GM21825 (cell line): ENCODE data around the gene GRAMD2A.

Experiments
- ATAC-seq: cut with Tn5 transposase; IDR thresholded peaks from one replicate; pipeline ENCODE4 v1.9.1; 2021; ENCODE audit warnings: mild to moderate bottlenecking, moderate library complexity; ENCODE audit not compliant: unreplicated experiment

GRAMD2A gene

DNA sequence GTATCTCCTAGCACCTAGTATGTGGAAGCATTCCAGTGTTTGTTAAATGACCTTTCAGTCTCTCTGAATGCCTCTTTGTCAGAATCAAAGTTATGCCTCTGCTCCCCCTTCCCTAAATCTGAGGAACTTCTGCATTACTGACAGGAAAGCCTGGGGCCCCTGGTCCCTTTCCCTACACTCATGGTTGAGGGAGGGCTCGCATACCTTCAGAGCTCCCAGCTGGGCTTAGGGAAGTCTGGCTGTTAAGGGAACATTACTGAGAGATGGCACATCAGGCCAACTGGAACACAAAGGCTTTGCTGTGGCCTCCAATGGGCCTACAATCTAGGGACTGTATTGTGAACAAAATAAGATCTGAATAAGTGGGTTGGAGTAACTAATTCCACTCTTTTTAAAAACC, 23.1 kb upstream of the GRAMD2A start:
- no peak for ATAC-seq

DNA sequence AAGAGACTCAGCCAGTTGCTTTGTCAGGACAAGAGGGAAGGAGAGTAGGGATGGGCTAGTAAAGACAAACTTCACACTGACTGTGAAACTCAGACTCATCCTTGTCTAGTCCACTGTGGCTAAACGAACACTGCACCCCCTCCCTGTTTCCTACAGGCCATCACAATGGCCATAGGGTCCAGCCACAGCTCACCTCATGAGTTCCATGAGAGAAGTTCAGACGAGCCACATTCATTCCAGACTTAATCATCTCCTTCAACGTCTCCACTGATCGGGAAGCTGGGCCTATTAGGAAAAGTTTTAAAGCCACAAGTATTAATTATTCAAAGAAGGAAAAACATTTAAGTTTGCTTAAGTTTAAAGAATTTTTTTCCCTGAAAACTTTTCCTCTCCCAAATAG, 19.6 kb upstream of the GRAMD2A start:
- no peak for ATAC-seq

DNA sequence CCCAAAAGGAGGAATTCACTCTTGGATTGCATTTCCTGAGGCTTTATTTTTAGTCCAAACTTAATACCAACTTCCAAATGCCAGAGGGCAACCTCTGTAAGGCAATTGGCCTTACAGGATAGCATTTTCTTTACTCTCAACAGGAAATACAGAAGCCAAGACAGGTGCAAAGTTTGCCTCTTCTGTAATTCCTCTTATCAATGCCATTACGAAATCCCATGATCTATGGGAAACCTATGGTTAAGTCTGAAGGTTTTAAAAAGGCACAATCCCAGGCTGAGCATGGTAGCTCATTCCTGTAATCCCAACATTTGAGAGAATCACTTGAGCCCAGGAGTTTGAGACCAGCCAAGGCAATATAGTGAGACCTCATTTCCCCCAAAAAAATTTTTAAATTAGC, 18.5 kb upstream of the GRAMD2A start:
- ATAC-seq: no peak

DNA sequence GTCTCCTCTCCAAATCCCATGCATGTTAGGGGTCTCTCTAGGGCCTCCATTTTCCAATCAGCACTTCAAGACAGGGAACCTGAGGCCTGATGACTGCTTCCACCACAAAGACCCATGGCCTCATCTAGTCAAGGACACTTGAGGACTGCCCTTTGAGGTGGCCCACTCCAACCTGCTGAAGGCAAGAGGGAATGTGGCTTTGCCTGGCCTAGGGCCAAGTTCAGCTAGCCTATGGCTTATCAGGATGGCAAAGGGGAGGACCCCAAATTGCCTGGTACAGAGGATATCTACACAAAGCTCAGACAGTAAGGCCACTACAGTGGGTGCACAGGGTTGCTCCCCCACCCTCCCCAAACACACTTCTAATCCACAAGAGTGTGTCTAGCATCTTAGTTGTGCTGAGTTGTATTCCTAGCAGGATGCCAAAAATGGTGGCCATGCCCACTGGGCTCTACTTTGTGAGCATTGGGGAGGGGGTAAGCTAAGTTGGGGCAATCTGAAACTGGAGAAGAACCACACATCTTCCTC, 10.0 kb upstream of the GRAMD2A start:
- ATAC-seq: no peak

DNA sequence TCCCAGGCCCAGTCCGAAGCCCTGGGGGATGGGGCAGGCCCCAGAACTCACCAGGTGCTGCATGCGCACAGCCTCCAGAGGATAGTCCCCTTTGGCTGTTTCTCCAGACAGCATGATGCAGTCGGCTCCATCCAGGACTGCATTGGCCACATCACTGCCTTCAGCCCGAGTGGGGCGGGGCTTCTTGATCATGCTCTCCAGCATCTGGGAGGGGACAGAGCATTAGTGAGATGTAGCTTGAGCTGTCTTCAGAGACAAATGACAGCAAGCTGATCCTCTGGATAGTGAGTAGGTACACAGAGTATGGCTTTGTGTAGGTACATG, 9.1 kb upstream of the GRAMD2A start:
- ATAC-seq: no peak

DNA sequence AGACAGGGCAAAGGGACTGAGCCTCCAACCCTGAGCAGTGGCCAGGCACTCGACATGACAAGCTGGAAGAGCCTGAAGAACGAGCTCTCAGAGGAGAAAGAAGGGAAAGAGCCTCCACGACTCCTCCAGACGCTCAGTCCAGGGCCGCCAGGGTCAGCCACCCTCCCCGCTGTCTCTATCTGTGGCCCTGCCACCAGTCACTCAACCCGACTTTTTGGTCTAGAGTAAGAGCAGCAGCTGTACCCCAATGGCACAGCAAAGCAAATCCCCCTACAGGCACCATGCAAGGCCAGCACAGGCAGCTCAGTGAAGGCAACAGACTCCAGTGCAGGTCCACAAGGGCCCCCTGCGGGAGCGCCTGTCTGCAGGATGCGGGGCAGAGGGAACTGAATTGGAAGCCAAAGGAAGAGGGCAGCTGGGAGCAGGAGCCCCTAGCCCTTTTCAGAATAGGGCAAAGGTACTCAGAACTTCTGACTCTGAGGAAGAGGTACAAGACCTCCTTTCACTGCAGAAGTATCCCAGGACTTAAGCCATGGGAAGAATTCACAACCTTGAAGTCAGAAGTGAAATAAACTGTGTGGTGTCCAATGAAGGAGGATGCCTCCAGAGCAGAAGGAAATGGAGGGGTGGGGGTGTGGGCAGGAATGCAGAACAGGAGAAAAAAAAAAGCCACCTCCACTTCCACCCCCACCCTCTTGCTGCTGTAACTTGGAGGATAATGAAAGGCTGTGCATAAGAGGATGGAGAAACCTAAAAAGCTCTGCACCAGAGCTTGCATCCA, 8.5 kb upstream of the GRAMD2A start:
- no peak for ATAC-seq

DNA sequence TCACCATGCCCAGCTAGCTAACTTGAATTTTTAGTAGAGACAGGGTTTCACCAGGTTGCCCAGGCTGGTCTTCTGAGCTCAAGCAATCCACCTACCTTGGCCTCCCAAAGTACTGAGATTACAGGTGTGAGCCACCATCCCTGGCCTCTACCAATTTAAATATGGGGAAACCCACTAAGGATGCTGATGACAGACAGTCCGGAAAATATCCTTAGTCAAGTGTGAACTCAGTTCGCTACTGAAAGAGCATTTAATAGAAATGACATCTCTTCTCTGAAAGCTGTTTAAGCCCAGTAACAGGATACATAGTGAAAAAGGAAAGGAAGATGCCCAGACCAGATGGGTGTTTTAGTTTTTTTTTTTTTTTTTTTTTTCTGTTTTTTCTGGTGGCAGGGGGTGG, 7.7 kb upstream of the GRAMD2A start:
- ATAC-seq: no peak

DNA sequence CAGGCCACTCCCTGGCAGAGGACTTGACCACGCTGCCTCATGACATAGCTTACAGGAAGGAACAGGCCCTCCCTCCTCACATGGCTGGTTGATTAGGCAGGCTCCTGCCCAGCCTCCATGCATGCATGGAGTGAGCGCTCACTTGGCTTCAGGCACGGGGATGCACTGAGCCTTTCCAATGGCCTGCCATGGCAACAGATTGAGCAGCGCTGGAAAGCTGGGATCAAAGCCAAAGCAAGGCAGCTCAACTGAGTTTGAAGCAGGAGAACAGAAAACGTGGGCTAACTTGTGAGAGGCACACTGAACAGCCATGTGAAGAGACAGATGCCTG, 5.9 kb upstream of the GRAMD2A start:
- no peak for ATAC-seq

DNA sequence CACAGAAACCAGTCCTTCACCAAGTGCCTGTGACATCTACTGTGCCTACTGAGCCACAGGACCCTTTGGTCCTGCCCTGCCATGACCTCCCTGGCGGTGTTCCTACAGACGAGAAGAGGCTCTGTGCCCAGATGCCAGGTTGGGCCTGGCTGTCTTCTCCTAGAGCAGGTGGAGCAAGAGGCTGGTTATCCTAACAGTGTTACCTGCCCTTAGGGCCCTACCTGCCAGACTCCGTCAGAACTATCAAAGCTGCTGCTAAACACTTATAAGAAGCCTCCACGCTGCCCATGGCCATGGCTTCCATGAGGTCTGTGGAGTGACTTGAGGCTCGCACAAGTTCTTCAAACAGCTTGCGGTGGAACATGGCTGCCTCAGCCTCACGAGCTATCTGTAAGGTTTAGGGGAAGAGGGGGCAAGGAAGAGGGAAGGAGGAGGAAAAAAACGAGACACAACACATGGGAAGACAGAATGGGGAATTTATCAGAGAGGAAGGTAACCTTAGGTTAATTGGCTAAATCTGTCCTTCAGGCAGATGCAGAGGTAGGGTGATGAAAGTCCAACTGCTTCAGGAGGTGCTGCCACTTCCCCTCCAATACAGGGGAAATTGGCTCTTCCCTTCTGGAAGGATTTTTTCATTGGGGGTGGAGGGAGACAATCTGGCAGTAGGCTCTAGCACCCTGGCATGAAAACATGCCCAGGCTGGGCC, 5.4 kb upstream of the GRAMD2A start:
- ATAC-seq: no peak

DNA sequence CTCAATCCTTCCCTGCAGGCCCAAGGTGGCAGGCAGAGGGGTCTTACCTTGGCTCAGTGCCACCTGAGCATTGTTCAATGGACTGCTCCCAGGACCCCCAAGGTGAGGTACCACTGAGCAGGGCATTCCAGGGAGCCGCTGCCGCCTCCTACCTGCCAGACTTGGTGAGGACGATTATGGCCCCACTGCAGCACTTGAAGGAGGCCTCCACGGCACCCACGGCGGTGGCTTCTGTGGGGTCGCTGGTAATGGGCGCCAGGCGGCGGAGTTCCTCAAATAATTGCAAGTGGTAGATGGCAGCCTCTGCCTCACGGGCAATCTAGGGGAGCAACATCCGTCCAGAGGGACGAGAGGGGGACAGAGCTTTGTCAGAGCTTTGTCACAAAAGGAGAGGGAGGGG, 4.7 kb upstream of the GRAMD2A start:
- ATAC-seq: no peak

DNA sequence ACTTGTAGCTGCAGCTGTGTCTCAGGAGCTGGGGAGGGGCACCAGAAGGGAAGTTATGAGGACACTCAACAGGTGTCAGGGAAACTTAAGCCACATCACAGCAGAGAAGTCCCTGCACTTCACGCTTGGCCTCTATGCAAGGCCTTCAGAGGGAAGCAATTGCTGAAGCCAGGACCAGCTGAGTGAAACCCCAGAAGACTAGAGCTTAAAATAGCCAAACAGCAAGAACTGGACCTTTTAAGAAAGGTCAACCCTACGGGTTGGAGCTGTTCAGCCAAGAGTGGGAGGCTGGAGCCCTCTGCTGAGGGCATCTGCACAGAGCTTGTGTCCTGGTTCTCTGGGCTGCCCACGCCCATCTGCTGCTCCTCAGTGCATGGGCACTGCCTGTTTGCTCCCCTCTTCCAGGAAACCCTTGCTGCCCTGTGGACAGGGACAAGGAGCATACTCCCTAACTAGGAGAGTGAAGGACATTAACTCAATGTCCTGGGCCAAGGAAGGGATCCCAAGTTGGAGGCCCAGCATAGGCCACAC, 3.9 kb upstream of the GRAMD2A start:
- no peak for ATAC-seq

DNA sequence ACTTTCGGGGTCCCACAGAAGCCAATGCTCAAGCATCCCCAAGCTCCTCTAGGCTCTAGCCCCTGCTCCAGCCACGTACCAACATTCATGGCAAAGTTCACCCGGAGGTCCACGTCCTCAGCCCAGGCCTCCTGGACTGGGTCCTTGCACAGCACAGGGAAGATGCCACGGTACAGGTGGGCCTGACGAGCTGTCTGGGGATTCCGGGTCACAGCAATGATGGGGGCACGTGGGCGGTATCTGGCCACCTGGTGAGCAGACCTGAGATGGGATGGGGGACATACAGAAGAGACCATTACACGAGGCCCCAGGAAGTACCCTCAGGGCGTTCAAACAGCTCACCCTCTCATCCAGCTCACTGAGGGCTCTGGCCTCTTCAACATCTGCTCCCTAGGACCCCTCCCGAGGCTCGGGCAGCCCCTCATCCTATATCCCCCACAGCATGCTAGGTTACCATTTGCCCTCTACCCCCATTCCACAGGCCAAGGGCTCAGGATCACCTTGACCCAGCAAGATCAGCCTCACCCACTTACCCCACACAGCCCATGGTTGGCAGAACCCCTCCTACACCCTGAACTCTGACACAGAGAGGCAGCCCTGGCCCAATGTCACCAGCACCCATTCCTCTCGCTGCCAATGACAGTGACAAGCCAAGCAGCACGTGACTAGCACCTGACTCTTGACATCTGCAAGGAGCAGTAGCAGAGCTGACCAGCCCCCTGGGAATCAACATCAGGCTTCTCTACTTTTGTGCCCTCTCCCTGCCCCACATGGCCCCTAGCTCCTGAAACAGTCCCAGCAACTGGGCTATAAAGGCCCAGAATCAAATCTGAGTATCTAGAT, 3.0 kb upstream of the GRAMD2A start:
- ATAC-seq: no peak

DNA sequence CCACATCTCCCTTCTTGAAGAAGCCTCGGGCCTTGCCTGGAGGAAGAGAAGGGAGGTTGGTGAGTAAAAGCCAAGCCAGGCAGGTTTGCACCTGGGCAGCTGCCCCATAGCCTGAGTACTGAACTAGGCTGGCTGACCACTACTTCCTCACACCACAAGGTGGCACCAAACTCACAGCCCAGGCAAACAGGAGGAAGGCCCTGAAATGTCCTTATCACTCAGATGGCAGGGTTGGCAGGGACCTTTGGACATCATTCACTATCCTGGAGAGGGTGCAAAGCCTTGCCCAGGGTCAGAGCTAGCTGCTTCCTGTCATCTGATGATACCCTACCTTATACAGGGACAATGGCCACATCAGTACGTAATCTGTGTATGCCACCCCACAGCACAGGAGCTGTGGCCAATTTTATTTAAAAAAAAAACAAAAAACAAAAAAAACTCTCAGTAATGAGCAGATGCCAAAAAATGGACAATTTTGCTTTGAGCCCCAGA, 2.2 kb upstream of the GRAMD2A start:
- peak; percentile 44 for ATAC-seq

DNA sequence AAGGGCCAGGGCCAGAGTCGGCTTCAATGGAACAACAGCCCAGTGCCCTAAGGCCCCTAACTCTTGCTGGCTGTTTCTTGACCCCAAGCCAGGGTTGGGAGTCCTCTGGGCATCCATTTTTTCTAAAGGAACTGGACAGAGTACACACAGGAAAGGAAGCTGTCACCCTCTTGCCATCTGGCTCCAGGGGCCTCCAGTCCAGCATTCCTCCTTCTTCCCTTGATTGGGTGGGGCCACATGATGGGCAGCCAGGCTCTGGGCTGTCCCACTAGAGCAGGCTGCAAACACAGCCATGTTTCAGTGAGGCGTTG, 1.6 kb upstream of the GRAMD2A start:
- ATAC-seq: no peak

DNA sequence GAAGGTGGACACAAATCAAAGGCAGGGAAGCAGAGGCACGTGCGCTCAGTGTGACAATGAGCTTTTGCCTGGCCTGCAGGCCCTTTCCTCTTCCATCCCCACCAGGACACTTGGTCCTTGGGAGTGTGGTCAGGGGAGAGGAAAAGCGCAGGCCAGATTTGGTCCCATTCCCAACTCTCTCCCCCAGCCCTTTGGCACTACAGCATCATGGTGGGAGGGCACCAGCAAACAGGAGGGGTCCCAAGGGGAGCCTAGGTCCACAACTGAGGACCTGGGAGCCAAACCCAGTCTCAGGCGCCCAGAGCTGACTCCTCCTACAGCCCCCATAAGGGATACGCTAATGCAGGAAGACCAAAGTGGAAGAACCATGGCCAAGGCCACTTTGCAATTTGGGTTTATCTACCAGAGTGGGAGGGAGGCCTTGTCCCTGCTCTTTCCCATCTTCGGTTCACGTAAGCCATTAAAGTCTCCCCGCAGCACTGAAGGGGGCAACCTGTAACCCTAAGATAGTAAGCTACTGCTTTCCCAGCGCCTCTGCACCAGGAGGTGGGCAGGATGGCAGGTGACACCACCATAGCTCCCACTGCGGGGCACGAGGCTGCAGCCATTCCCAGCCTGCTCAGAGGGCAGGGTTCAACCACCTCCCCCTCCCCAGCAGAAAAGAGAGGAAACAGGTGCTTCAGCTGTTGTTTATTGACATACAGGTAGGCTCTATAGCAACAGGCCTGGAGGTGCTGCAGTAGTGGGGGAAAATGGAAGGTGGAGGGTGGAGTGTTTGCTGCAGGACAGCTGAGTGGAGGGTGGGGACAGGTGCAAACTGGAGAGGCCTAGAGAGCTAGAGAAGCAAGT, 993 bp upstream of the GRAMD2A start:
- ATAC-seq: no peak

DNA sequence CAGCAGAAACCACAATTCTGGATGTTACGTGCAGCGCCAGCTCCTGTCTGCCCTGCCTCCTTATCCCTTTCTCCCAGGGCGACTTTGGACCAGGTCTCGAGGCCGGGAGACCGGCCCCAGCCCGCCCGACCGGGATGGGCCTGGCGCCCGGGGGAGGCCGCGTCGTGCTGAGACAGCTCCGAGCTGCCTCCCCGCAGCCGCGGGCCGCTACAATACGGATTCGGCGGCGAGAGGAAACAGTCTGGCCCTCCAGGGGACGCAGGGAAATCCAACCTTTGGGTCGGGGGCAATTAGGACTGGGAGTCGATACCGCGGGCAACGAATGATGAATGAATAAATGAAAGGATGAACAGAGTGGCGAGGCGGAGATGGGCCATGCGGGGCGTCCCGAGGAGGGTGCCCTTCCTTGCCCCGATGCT, 537 bp downstream of the GRAMD2A start:
- no peak for ATAC-seq

DNA sequence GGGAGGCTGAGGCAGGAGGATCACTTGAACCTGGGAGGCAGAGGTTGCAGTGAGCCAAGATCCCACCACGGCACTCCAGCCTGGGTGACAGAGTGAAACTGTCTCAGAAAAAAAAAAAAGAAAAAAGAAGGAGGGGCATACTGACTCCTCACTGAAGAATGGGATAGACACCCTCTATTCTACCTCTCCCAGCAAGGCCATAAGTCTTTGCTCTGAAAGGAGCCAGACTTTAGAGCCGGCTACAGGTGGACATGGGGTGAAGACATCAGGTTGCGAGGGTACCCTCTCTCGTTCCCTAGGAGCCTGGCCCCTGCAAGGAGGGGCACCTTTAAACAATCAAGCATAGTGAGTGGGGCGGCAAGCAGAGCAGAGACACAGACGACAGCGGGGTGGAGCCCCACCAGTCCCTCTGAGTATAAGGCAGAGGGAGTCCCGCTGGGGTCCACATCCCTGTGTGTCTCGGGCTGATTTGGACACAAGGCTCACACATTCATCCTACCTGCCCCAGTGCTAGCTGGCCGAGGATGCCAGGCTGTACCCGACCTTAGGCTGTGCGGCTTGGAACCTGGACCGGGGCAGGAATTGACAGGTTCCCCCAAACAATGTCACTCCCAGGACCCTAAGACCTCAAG, 1.1 kb downstream of the GRAMD2A start:
- no peak for ATAC-seq

DNA sequence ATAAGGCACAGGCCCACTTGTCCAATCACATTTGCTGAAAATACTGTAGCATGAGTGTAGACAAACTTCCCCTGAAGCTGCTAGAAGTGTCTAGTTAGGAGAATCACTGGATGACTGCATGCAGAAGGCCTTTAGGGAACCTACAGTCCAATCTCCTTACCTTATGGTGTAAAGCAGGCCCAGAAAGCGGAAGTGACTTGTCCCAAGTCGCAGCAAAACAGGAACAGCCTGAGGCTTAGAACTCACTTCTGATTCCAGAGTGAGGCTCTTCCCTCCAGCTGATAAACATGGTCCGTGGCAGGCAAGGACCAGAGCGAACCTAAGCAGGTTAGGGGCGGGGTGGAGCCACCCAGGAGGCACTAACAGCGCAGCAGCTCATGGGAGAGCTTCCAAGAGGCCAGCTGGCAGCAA, 2.5 kb downstream of the GRAMD2A start:
- no peak for ATAC-seq

DNA sequence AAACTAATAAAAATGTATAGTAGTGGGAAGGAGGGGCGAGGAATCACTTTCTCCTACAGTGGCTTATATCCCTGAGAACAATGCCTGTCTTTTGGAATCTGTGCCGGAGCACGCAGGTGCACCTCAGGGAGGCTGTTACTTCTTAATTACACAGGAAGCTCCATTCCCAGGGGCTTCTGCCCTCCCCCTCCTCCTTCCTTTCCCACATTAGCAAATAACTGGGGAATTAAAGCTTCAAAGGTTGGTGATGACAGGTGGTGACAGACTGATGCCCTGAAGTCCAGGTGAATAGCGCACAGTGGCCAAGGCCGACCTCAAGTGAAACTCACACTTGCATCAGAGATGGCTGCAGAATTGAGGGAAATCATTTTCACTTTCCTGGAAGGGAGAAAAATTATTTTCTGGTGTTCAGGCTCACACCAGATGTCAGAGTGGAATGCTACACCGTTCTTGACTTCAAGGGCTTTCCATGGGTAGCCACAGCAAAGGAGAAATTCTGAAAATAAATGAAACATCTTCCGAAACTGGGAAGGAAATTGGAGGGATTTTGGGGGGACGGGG, 3.7 kb downstream of the GRAMD2A start:
- ATAC-seq: no peak

DNA sequence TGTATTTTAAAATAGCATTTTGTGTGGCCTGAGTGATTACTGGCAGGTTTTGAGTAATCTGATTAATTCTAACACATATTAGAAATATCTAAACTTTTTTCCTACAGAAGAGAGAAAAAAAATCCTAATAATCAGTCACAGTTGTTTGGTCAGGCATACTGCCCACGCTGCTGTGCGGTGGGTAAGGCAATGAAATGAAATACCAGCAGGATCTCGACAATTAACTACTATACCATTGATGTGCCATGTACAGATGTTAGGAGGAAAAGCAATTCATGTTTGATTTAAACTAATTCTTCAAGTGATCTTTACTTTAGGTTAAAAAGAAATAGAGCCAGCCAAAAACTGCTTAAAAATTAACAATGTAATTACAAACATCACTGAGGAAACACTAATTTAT, 5.2 kb downstream of the GRAMD2A start:
- no peak for ATAC-seq
